ENCODE measurements around the gene CNTN6.

DNA sequence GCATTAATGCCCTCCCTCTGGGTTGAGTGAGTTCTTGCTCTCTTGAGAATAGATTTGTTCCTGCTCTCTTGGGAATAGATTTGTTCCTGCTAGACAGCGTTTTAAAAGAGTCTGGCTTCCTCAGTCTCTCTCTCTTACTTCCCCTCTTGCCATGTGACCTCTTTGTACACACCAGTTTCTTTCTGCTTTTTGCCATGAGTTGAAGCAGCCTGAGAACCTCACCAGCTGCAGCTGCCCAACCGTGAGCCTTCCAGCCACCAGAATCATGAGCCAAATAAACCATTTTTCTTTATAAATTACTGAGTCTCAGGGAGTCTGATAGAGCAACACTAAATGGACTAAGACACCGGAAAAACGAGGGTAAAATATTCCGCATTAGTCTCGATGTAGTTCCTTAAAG is 253.6 kb downstream of the CNTN6 start:
- TF ChIP-seq, protein P1, sequence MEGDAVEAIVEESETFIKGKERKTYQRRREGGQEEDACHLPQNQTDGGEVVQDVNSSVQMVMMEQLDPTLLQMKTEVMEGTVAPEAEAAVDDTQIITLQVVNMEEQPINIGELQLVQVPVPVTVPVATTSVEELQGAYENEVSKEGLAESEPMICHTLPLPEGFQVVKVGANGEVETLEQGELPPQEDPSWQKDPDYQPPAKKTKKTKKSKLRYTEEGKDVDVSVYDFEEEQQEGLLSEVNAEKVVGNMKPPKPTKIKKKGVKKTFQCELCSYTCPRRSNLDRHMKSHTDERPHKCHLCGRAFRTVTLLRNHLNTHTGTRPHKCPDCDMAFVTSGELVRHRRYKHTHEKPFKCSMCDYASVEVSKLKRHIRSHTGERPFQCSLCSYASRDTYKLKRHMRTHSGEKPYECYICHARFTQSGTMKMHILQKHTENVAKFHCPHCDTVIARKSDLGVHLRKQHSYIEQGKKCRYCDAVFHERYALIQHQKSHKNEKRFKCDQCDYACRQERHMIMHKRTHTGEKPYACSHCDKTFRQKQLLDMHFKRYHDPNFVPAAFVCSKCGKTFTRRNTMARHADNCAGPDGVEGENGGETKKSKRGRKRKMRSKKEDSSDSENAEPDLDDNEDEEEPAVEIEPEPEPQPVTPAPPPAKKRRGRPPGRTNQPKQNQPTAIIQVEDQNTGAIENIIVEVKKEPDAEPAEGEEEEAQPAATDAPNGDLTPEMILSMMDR (IDR thresholded peaks at IDR 0.05), result no peak
- no peak for TF ChIP-seq ZFX (IDR thresholded peaks at IDR 0.05; ENCODE audit: borderline replicate concordance)
